ENCODE measurements around the gene TMEM132C.

GRCh38 chr12:128727461-128727860 is 460.5 kb downstream of the TMEM132C start:
- no peak for TF ChIP-seq CTCF (IDR thresholded peaks at IDR 0.05; ENCODE audit: insufficient read depth, low read length)
- no peak for TF ChIP-seq GABPA (IDR thresholded peaks at IDR 0.05; ENCODE audit: low read depth)

All from HL-60 (cell line).